AG04449 (cell line): ENCODE measurements around the gene PRPF19.

Source experiments
- CTCF ChIA-PET: fragments of 350-600 bp; formaldehyde crosslinking; extraction: SDS; loops from one replicate; lab custom pipeline; 2021; ENCODE audit warnings: antibody characterized with exemption; lab: Yijun Ruan, JAX
- POLR2A ChIA-PET: fragments of 400-600, 350-600 bp; formaldehyde crosslinking; extraction: SDS; loops from one replicate; lab custom pipeline; 2020; ENCODE audit warnings: antibody characterized with exemption, inconsistent platforms; lab: Yijun Ruan, JAX
- DNase-seq: peaks from one replicate; pipeline ENCODE4 v3.0.0-alpha.2; 2010; ENCODE audit warnings: low read depth, low spot score
- H3K4me3 ChIP-seq: 2 replicates; pipeline ENCODE4 v1.5.1; 2011; ENCODE audit warnings: low read depth, mild to moderate bottlenecking, control low read depth, low read length
- CTCF ChIP-seq: IDR thresholded peaks from one replicate; pipeline ENCODE4 v1.5.1; 2011; ENCODE audit warnings: mild to moderate bottlenecking, moderate library complexity, low read length, control low read depth, inconsistent platforms; ENCODE audit not compliant: insufficient read depth; ENCODE audit errors: missing control alignments

Gene PRPF19

GRCh38 chr11:60859616-60860250, 46.7 kb downstream of the PRPF19 start:
- ChIA-PET CTCF (interaction anchor here (1.9 to 2.1 kb wide), 2 partner anchors 12 to 40 kb away, joined by 6 to 10 read pairs; no protein-coding TSS in a partner anchor), POLR2A (no interaction called here)
- TF ChIP-seq CTCF, result no peak
- DNase-seq, result no peak
- H3K4me3 ChIP-seq, result no peak overlapping the region

- no peak for TF ChIP-seq CTCF
- no peak overlapping the region for H3K4me3 ChIP-seq
- ChIA-PET POLR2A (no interaction called here), CTCF (interaction anchor here (0.9 kb wide), 1 partner anchor 41 kb away, joined by 4 read pairs; no protein-coding TSS in a partner anchor)
- no peak for DNase-seq
Measured at GRCh38 chr11:60858731-60859464, 47.5 kb downstream of the PRPF19 start.

DNA sequence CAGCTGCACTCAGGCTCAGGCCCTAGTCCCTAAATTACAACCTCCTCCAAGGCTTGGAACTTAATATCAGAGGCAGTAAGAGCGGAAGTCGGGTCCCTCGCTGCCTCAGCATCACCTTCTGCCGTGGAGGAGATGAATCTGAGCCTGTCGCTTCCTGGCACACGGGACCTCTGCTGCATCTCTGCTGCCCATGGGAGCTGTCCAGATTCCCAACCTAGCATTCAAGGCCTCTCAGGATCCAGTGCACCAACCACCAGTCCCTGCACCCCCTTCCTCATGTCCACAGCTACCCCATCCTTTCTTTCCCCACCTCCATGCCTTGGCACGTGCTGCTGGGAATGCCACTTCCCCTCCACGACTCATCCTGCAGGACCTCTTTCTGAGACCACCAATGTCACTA, 48.1 kb downstream of the PRPF19 start:
- POLR2A ChIA-PET, result no interaction called here
- no peak for TF ChIP-seq CTCF
- no peak overlapping the region for H3K4me3 ChIP-seq
- CTCF ChIA-PET, result interaction anchor here (0.9 kb wide), 1 partner anchor 42 kb away, joined by 4 read pairs; no protein-coding TSS in a partner anchor
- no peak for DNase-seq

DNA sequence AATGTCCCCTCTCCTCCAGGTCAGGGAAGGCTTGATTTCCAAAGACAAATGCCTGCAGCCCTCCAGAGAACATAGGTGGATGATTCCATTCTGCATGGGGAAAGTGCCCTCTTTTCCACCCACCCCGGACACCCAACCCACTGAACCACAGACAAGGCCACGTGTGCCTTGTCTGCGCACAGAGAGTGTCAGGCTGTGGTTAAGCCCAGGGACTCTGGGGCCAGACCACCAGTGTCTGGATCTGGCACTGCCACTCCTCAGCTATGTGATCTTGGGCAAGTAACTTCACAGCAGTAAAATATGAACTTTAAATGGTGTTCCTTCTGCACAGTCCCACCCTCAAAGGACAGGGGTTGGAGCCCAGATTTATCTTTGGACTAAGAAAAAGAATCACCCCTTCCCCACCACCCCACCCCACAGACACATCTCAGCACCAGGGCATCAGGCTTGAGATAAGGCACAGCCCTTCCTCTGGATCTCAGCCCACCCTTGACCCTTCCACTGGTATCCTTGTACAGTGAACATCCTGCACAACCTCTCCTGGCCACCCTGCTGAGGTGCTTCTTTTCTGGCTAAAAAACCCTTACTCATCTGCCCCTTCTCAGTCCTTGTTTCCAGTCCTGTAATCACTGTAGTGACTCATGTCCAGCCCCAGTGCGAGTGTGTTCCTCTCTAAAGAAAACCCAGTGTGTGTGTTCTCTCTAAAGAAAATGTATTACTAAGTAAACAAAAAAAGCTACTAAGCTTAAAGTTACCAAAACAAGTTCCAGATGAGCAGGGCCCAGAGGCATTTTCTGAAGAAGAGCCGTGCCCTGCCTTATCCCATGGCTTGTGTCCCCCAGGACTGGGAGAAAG, 48.8 kb downstream of the PRPF19 start:
- CTCF ChIA-PET, result interaction anchor here (0.9 kb wide), 1 partner anchor 42 kb away, joined by 4 read pairs; no protein-coding TSS in a partner anchor
- DNase-seq, result no peak
- TF ChIP-seq CTCF, result no peak
- H3K4me3 ChIP-seq, result no peak overlapping the region
- POLR2A ChIA-PET, result no interaction called here

- no peak for TF ChIP-seq CTCF
- no peak for DNase-seq
- ChIA-PET POLR2A (interaction anchor here (1.1 kb wide), 1 partner anchor 13 kb away, joined by 5 read pairs; no protein-coding TSS in a partner anchor), CTCF (interaction anchor here (1.0 to 2.1 kb wide), 4 partner anchors 15 to 44 kb away, joined by 4 to 6 read pairs (median 4); no protein-coding TSS in a partner anchor)
- H3K4me3 ChIP-seq, result no peak within 1 kb of the TSS
Measured at GRCh38 chr11:60855726-60856633, 50.4 kb downstream of the PRPF19 start, which contains the start of gene PTGDR2. Gene PTGDR2, minus strand, starts transcription at chr11:60855950. Its CDS starts 2,228 bp downstream, at chr11:60853722.
